GM11168 (cell line): Measurements from ENCODE around the gene TRIM44.

Source experiments
- in situ Hi-C: fragments of 300-500 bp; cut with MboI; formaldehyde crosslinking; loops from one replicate; pipeline ENCODE4 v1.12.0; 2022; ENCODE audit warnings: low sequenced_read_pairs; ENCODE audit not compliant: unreplicated experiment

The TRIM44 gene

GRCh38 chr11:35662649-35663407, at the start of gene TRIM44:
Gene TRIM44, plus strand, starts transcription at chr11:35662775. Its CDS starts 337 bp downstream, at chr11:35663112.
- in situ Hi-C loops: no loop called here

GRCh38 chr11:35614939-35615569, 47.5 kb upstream of the TRIM44 start:
- in situ Hi-C loops: loop anchor here (10.0 to 25.0 kb wide), 3 partner anchors 200 to 650 kb away; no protein-coding TSS in a partner anchor

GRCh38 chr11:35615921-35616900, 46.4 kb upstream of the TRIM44 start:
- in situ Hi-C loops: loop anchor here (10.0 to 25.0 kb wide), 3 partner anchors 199 to 649 kb away; no protein-coding TSS in a partner anchor

GRCh38 chr11:35617316-35617686, 45.3 kb upstream of the TRIM44 start:
- in situ Hi-C loops: loop anchor here (10.0 to 25.0 kb wide), 3 partner anchors 198 to 648 kb away; no protein-coding TSS in a partner anchor

- in situ Hi-C loops: loop anchor here (10.0 to 25.0 kb wide), 3 partner anchors 197 to 647 kb away; no protein-coding TSS in a partner anchor
These were observed 44.7 kb upstream of the TRIM44 start, which contains the start of gene FJX1 for GRCh38 chr11:35617687-35618496. Gene FJX1, plus strand, starts transcription at chr11:35618460. Its CDS starts 177 bp downstream, at chr11:35618637.

GRCh38 chr11:35618497-35619115, 44.0 kb upstream of the TRIM44 start:
- in situ Hi-C loops: loop anchor here (10.0 to 25.0 kb wide), 3 partner anchors 196 to 646 kb away; no protein-coding TSS in a partner anchor

GRCh38 chr11:35619116-35619854, 43.3 kb upstream of the TRIM44 start:
- in situ Hi-C loops: loop anchor here (10.0 to 25.0 kb wide), 3 partner anchors 196 to 646 kb away; no protein-coding TSS in a partner anchor

- in situ Hi-C loops: loop anchor here (10.0 to 25.0 kb wide), 3 partner anchors 195 to 645 kb away; no protein-coding TSS in a partner anchor
These were observed 42.5 kb upstream of the TRIM44 start for GRCh38 chr11:35619855-35620640.

- in situ Hi-C loops: loop anchor here (25.0 kb wide), 1 partner anchor 517 kb away; no protein-coding TSS in a partner anchor
These were observed 41.8 kb upstream of the TRIM44 start for GRCh38 chr11:35620795-35621194.

GRCh38 chr11:35621620-35622019, 41.0 kb upstream of the TRIM44 start:
- in situ Hi-C loops: loop anchor here (25.0 kb wide), 1 partner anchor 516 kb away; no protein-coding TSS in a partner anchor

GRCh38 chr11:35622070-35622469, 40.5 kb upstream of the TRIM44 start:
- in situ Hi-C loops: loop anchor here (25.0 kb wide), 1 partner anchor 515 kb away; no protein-coding TSS in a partner anchor

GRCh38 chr11:35623621-35624168, 38.9 kb upstream of the TRIM44 start:
- in situ Hi-C loops: loop anchor here (25.0 kb wide), 1 partner anchor 514 kb away; no protein-coding TSS in a partner anchor

GRCh38 chr11:35624316-35624715, 38.3 kb upstream of the TRIM44 start:
- in situ Hi-C loops: loop anchor here (25.0 kb wide), 1 partner anchor 513 kb away; no protein-coding TSS in a partner anchor

GRCh38 chr11:35624781-35625180, 37.8 kb upstream of the TRIM44 start:
- in situ Hi-C loops: loop anchor here (25.0 kb wide), 1 partner anchor 513 kb away; no protein-coding TSS in a partner anchor

- in situ Hi-C loops: no loop called here
These were observed 36.1 kb upstream of the TRIM44 start for GRCh38 chr11:35626501-35626900.

GRCh38 chr11:35629511-35629910, 33.1 kb upstream of the TRIM44 start:
- in situ Hi-C loops: no loop called here
